CD4-positive, CD25-positive, alpha-beta regulatory T cell (primary cell): Measurements from ENCODE around the gene INHBE. TPM values are rescaled to one million over a fixed set of nuclear protein-coding genes. Genes with fewer than 3 reads are reported as not detected.

Experiments
- ATAC-seq, 2 donors: fragments of 150-1000 bp; cut with Tn5 transposase; one replicate each; pipeline ENCODE4 v1.10.0; 2021; ENCODE audit warnings: low read depth in 2 of 2, moderate number of reproducible peaks in 2 of 2, moderate library complexity in 1 of 2
- DNase-seq, 3 donors: peaks; one replicate each; pipeline versions ENCODE4 v3.0.0 to v3.0.0-alpha.2; 2012 to 2022; ENCODE audit warnings: mixed read lengths in 1 of 3
- H3K27ac ChIP-seq: one replicate; pipeline ENCODE4 v1.7.0; 2013; ENCODE audit warnings: mild to moderate bottlenecking, low read length; ENCODE audit not compliant: insufficient read depth, poor library complexity, severe bottlenecking
- H3K27me3 ChIP-seq: one replicate; pipeline ENCODE4 v1.7.0; 2013; ENCODE audit warnings: low read length; ENCODE audit not compliant: control insufficient read depth, insufficient read depth
- H3K36me3 ChIP-seq: one replicate; pipeline ENCODE4 v1.7.0; 2013; ENCODE audit warnings: mild to moderate bottlenecking, low read length, moderate library complexity; ENCODE audit not compliant: control insufficient read depth, insufficient read depth
- H3K4me1 ChIP-seq: 2 replicates; pipeline ENCODE4 v1.7.0; 2013; ENCODE audit warnings: mild to moderate bottlenecking, low read length; ENCODE audit not compliant: insufficient read depth, control insufficient read depth, poor library complexity, severe bottlenecking
- H3K4me3 ChIP-seq: one replicate; pipeline ENCODE4 v1.7.0; 2013; ENCODE audit warnings: low read depth, mild to moderate bottlenecking, low read length, moderate library complexity
- H3K9me3 ChIP-seq, 2 experiments: 1 replicate in 1 of 2; 2 replicates in 1 of 2; pipeline ENCODE4 v1.7.0; 2013; ENCODE audit warnings: low read length in 2 of 2, mild to moderate bottlenecking in 1 of 2, moderate library complexity in 1 of 2; ENCODE audit not compliant: control insufficient read depth in 2 of 2
- H3K27ac Mint-ChIP-seq, 3 donors: one replicate each; pipeline ENCODE4 v1.8.0; 2020 to 2022; ENCODE audit warnings: mild to moderate bottlenecking in 3 of 3, mixed read lengths in 3 of 3, moderate library complexity in 2 of 3
- H3K27me3 Mint-ChIP-seq: one replicate; pipeline ENCODE4 v1.8.0; 2022; ENCODE audit warnings: mild to moderate bottlenecking, mixed read lengths
- H3K36me3 Mint-ChIP-seq: one replicate; pipeline ENCODE4 v1.8.0; 2020; ENCODE audit warnings: mixed read lengths
- H3K4me1 Mint-ChIP-seq, 4 donors: one replicate each; pipeline ENCODE4 v1.8.0; 2020 to 2022; ENCODE audit warnings: mixed read lengths in 4 of 4, mild to moderate bottlenecking in 1 of 4
- H3K4me3 Mint-ChIP-seq, 4 donors: one replicate each; pipeline ENCODE4 v1.8.0; 2020 to 2022; ENCODE audit warnings: mild to moderate bottlenecking in 4 of 4, mixed read lengths in 4 of 4, moderate library complexity in 3 of 4
- H3K9me3 Mint-ChIP-seq, 7 donors: one replicate each; pipeline ENCODE4 v1.8.0; 2020 to 2022; ENCODE audit warnings: mixed read lengths in 7 of 7, mild to moderate bottlenecking in 3 of 7, moderate library complexity in 2 of 7
- polyA plus RNA-seq, 4 donors: library from polyadenylated mRNA; unstranded; fragments of 300-500 nt; fragmentation: Illumina TruSeq; gene quantifications; one replicate each; pipeline ENCODE4 v1.2.3, GENCODE V29; 2021
- total RNA-seq: library from RNA; stranded (reverse); gene quantifications from one replicate; pipeline ENCODE4 v1.2.3, GENCODE V29; 2022

The INHBE gene
- total and polyA plus RNA-seq, 5 donors from 2014 or later, result 0.06 TPM; not detected in 4

GRCh38 chr12:57452181-57452936 is 2.7 kb upstream of the INHBE start:
- Histone ChIP-seq H3K4me1 (no peaks in the 10 kb centered on the region), H3K36me3 (no peaks in the 10 kb centered on the region), H3K27me3 (no peaks in the 10 kb centered on the region), H3K9me3 (no peaks in the 10 kb centered on the region), H3K4me3 (no peak overlapping the region), H3K27ac (no peak overlapping the region)
- DNase-seq, result no peak
- Mint-ChIP-seq H3K27me3 (peaks cover 10% of the 10 kb centered on the region), H3K36me3 (no peaks in the 10 kb centered on the region), H3K9me3 (no peaks in the 10 kb centered on the region), H3K4me1 (peaks cover 0 to 7% (median 5%) of the 10 kb centered on the region in 4 donors), H3K27ac (peak overlapping the region in 1 of 3 donors; percentile 44), H3K4me3 (peak overlapping the region in 1 of 4 donors; percentile 43)
- ATAC-seq, result no peak

GRCh38 chr12:57452937-57453509 is 2.1 kb upstream of the INHBE start:
- DNase-seq, result peak in 1 of 3 donors; percentile 40
- ATAC-seq, result peak; percentile 32 to 46
- Mint-ChIP-seq H3K27ac (peak overlapping the region in 1 of 3 donors; percentile 44), H3K4me3 (peak overlapping the region in 2 of 4 donors; percentile 43 to 72), H3K36me3 (no peaks in the 10 kb centered on the region), H3K27me3 (peaks cover 10% of the 10 kb centered on the region), H3K4me1 (peaks cover 0 to 11% (median 5%) of the 10 kb centered on the region in 4 donors), H3K9me3 (no peaks in the 10 kb centered on the region)
- H3K4me3 ChIP-seq, result no peak overlapping the region
- H3K27me3 ChIP-seq, result no peaks in the 10 kb centered on the region
- no peaks in the 10 kb centered on the region for H3K4me1 ChIP-seq
- no peak overlapping the region for H3K27ac ChIP-seq
- no peaks in the 10 kb centered on the region for H3K36me3 ChIP-seq
- H3K9me3 ChIP-seq, result no peaks in the 10 kb centered on the region

- H3K27me3 ChIP-seq, result no peaks in the 10 kb centered on the region
- no peak overlapping the region for H3K27ac ChIP-seq
- H3K4me3 ChIP-seq, result no peak overlapping the region
- DNase-seq (no peak), ATAC-seq (no peak)
- no peaks in the 10 kb centered on the region for H3K9me3 Mint-ChIP-seq
- H3K4me1 Mint-ChIP-seq, result peaks cover 5 to 21% (median 11%) of the 10 kb centered on the region in 4 donors
- peaks cover 8% of the 10 kb centered on the region for H3K4me1 ChIP-seq
- H3K27ac Mint-ChIP-seq, result no peak overlapping the region
- H3K36me3 Mint-ChIP-seq, result no peaks in the 10 kb centered on the region
- H3K36me3 ChIP-seq, result no peaks in the 10 kb centered on the region
- no peaks in the 10 kb centered on the region for H3K9me3 ChIP-seq
- H3K27me3 Mint-ChIP-seq, result peaks cover 13% of the 10 kb centered on the region
- no peak overlapping the region for H3K4me3 Mint-ChIP-seq
Observed at GRCh38 chr12:57454213-57454565, 918 bp upstream of the INHBE start.

- ATAC-seq (no peak), DNase-seq (no peak)
- Mint-ChIP-seq H3K4me1 (peaks cover 5 to 34% (median 18%) of the 10 kb centered on the region in 4 donors), H3K4me3 (peak overlapping the region in 3 of 4 donors; percentile 56 to 71 (median 66)), H3K27me3 (peaks cover 23% of the 10 kb centered on the region), H3K27ac (peak overlapping the region in 1 of 3 donors; percentile 71), H3K36me3 (no peaks in the 10 kb centered on the region), H3K9me3 (no peaks in the 10 kb centered on the region)
- H3K27ac ChIP-seq, result no peak overlapping the region
- H3K4me1 ChIP-seq, result peaks cover 15% of the 10 kb centered on the region
- no peaks in the 10 kb centered on the region for H3K9me3 ChIP-seq
- no peaks in the 10 kb centered on the region for H3K27me3 ChIP-seq
- no peaks in the 10 kb centered on the region for H3K36me3 ChIP-seq
- H3K4me3 ChIP-seq, result no peak overlapping the region
Observed at GRCh38 chr12:57455374-57456144, 452 bp downstream of the INHBE start.

- Mint-ChIP-seq H3K4me3 (peak overlapping the region in 3 of 4 donors; percentile 51 to 71 (median 66)), H3K27me3 (peaks cover 25% of the 10 kb centered on the region), H3K4me1 (peaks cover 5 to 36% (median 21%) of the 10 kb centered on the region in 4 donors), H3K27ac (peak overlapping the region in 1 of 3 donors; percentile 71), H3K36me3 (no peaks in the 10 kb centered on the region), H3K9me3 (no peaks in the 10 kb centered on the region)
- no peak overlapping the region for H3K4me3 ChIP-seq
- DNase-seq (peak in 1 of 3 donors; percentile 70), ATAC-seq (peak in 1 of 2 donors; percentile 21)
- H3K27me3 ChIP-seq, result no peaks in the 10 kb centered on the region
- H3K27ac ChIP-seq, result no peak overlapping the region
- H3K36me3 ChIP-seq, result no peaks in the 10 kb centered on the region
- H3K4me1 ChIP-seq, result peaks cover 22% of the 10 kb centered on the region
- H3K9me3 ChIP-seq, result no peaks in the 10 kb centered on the region
Observed at GRCh38 chr12:57456145-57456700, 1.1 kb downstream of the INHBE start.

- no peaks in the 10 kb centered on the region for H3K9me3 ChIP-seq
- H3K4me1 ChIP-seq, result peaks cover 29% of the 10 kb centered on the region
- H3K27ac Mint-ChIP-seq, result peak overlapping the region in 1 of 3 donors; percentile 97
- H3K4me3 ChIP-seq, result no peak overlapping the region
- H3K27ac ChIP-seq, result no peak overlapping the region
- DNase-seq (no peak), ATAC-seq (no peak)
- H3K36me3 ChIP-seq, result no peaks in the 10 kb centered on the region
- no peaks in the 10 kb centered on the region for H3K36me3 Mint-ChIP-seq
- H3K4me3 Mint-ChIP-seq, result peak overlapping the region in 1 of 4 donors; percentile 51
- H3K27me3 Mint-ChIP-seq, result peaks cover 29% of the 10 kb centered on the region
- H3K9me3 Mint-ChIP-seq, result no peaks in the 10 kb centered on the region
- H3K27me3 ChIP-seq, result no peaks in the 10 kb centered on the region
- peaks cover 5 to 37% (median 24%) of the 10 kb centered on the region in 4 donors for H3K4me1 Mint-ChIP-seq
Observed at GRCh38 chr12:57456737-57457490, 1.8 kb downstream of the INHBE start.

GRCh38 chr12:57458665-57459054 is 3.6 kb downstream of the INHBE start:
- H3K4me3 Mint-ChIP-seq, result peak overlapping the region; percentile 96 to 100 (median 96)
- no peaks in the 10 kb centered on the region for H3K36me3 ChIP-seq
- DNase-seq (no peak), ATAC-seq (no peak)
- H3K36me3 Mint-ChIP-seq, result no peaks in the 10 kb centered on the region
- H3K27ac Mint-ChIP-seq, result peak overlapping the region; percentile 90 to 98 (median 97)
- H3K9me3 Mint-ChIP-seq, result no peaks in the 10 kb centered on the region
- no peaks in the 10 kb centered on the region for H3K9me3 ChIP-seq
- peaks cover 40% of the 10 kb centered on the region for H3K4me1 ChIP-seq
- peak overlapping the region; percentile 83 for H3K27ac ChIP-seq
- H3K4me1 Mint-ChIP-seq, result peaks cover 5 to 49% (median 31%) of the 10 kb centered on the region in 4 donors
- peak overlapping the region; percentile 87 for H3K4me3 ChIP-seq
- H3K27me3 Mint-ChIP-seq, result peaks cover 40% of the 10 kb centered on the region
- no peaks in the 10 kb centered on the region for H3K27me3 ChIP-seq
